ENCODE results near the gene SUFU. TPM values are rescaled to one million over a fixed set of nuclear protein-coding genes. Genes with fewer than 3 reads are reported as not detected.

Gene SUFU
- total RNA-seq, 4 donors from 2014 or later, result 5.5 to 13.3 (median 8.2) TPM

- no peak for TF ChIP-seq CTCF (IDR thresholded peaks at IDR 0.05; ENCODE audit: low read depth)
Observed at GRCh38 chr10:102600816-102601215, 97.0 kb downstream of the SUFU start.

- TF ChIP-seq CTCF (IDR thresholded peaks at IDR 0.05; ENCODE audit: low read depth), result no peak
Observed at GRCh38 chr10:102601639-102602038, 97.9 kb downstream of the SUFU start.

GRCh38 chr10:102602272-102603045, 98.7 kb downstream of the SUFU start:
- no peak for TF ChIP-seq CTCF (IDR thresholded peaks at IDR 0.05; ENCODE audit: low read depth)

- no peak for TF ChIP-seq CTCF (IDR thresholded peaks at IDR 0.05; ENCODE audit: low read depth)
Observed at GRCh38 chr10:102603946-102604345, 100.2 kb downstream of the SUFU start.

GRCh38 chr10:102604439-102604841, 100.7 kb downstream of the SUFU start:
- no peak for TF ChIP-seq CTCF (IDR thresholded peaks at IDR 0.05; ENCODE audit: low read depth)

- no peak for TF ChIP-seq CTCF (IDR thresholded peaks at IDR 0.05; ENCODE audit: low read depth)
Observed at GRCh38 chr10:102605712-102606111, 101.9 kb downstream of the SUFU start.

GRCh38 chr10:102608487-102608886, 104.7 kb downstream of the SUFU start:
- TF ChIP-seq CTCF (IDR thresholded peaks at IDR 0.05; ENCODE audit: low read depth), result no peak

Measured in subcutaneous adipose tissue (tissue), 4 donors.